Uterus (tissue), 2 donors: Measurements from ENCODE around the gene RNF208.

Experiments
- POLR2A ChIP-seq, 2 donors: fragments of 450-650 bp; IDR thresholded peaks; one replicate each; pipeline ENCODE4 v1.6.1; 2016; ENCODE audit warnings: antibody characterized with exemption in 2 of 2, mild to moderate bottlenecking in 1 of 2, moderate library complexity in 1 of 2
- TF ChIP-seq, protein P1 (sequence below), 4 experiments: fragments of 200-600 bp in 2 of 4; fragments of 450-650 bp in 2 of 4; sonication (generic) in 2 of 4; IDR thresholded peaks; one replicate each; pipeline ENCODE4 v1.5.1; 2016 to 2019; ENCODE audit warnings: antibody characterized with exemption in 4 of 4, mild to moderate bottlenecking in 2 of 4, moderate library complexity in 1 of 4

- TF ChIP-seq, protein P1, sequence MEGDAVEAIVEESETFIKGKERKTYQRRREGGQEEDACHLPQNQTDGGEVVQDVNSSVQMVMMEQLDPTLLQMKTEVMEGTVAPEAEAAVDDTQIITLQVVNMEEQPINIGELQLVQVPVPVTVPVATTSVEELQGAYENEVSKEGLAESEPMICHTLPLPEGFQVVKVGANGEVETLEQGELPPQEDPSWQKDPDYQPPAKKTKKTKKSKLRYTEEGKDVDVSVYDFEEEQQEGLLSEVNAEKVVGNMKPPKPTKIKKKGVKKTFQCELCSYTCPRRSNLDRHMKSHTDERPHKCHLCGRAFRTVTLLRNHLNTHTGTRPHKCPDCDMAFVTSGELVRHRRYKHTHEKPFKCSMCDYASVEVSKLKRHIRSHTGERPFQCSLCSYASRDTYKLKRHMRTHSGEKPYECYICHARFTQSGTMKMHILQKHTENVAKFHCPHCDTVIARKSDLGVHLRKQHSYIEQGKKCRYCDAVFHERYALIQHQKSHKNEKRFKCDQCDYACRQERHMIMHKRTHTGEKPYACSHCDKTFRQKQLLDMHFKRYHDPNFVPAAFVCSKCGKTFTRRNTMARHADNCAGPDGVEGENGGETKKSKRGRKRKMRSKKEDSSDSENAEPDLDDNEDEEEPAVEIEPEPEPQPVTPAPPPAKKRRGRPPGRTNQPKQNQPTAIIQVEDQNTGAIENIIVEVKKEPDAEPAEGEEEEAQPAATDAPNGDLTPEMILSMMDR (IDR thresholded peaks at IDR 0.05): no peak
- TF ChIP-seq POLR2A (IDR thresholded peaks at IDR 0.05): no peak
These were observed 44.8 kb upstream of the RNF208 start for GRCh38 chr9:137266585-137267453.
